ENCODE measurements around the gene RAB7B. TPM values are rescaled to one million over a fixed set of nuclear protein-coding genes. Genes with fewer than 3 reads are reported as not detected.

The RAB7B gene
- total RNA-seq, 1 donor from 2014 or later, result 1.6 TPM

- no peak for ATAC-seq
- intact Hi-C loops (cut with micrococcal nuclease), result no loop called here
Measured at GRCh38 chr1:205936846-205937586, 66.2 kb downstream of the RAB7B start.

GRCh38 chr1:205936311-205936710 is 66.9 kb downstream of the RAB7B start:
- DNase-seq (no peak), ATAC-seq (no peak)
- intact Hi-C loops (cut with micrococcal nuclease), result no loop called here

More at GRCh38 chr1:205936846-205937586, 66.2 kb downstream of the RAB7B start:
- no peak for DNase-seq

GRCh38 chr1:205935869-205936268 is 67.3 kb downstream of the RAB7B start:
- no peak for DNase-seq
- no peak for ATAC-seq
- intact Hi-C loops (cut with micrococcal nuclease), result no loop called here

GRCh38 chr1:205934788-205935187 is 68.4 kb downstream of the RAB7B start:
- no peak for DNase-seq
- intact Hi-C loops (cut with micrococcal nuclease), result no loop called here
- ATAC-seq, result no peak

- DNase-seq (no peak), ATAC-seq (no peak)
- intact Hi-C loops (cut with micrococcal nuclease), result no loop called here
Measured at GRCh38 chr1:205933671-205934618, 69.2 kb downstream of the RAB7B start.

- no peak for DNase-seq
- intact Hi-C loops (cut with micrococcal nuclease), result no loop called here
- no peak for ATAC-seq
Measured at GRCh38 chr1:205932776-205933175, 70.4 kb downstream of the RAB7B start.

GRCh38 chr1:205930799-205931281 is 72.4 kb downstream of the RAB7B start:
- DNase-seq, result no peak
- intact Hi-C loops (cut with micrococcal nuclease), result no loop called here
- ATAC-seq, result peak; percentile 28

GRCh38 chr1:205930195-205930577 is 73.0 kb downstream of the RAB7B start:
- intact Hi-C loops (cut with micrococcal nuclease), result no loop called here
- DNase-seq, result no peak
- no peak for ATAC-seq

- DNase-seq (no peak), ATAC-seq (no peak)
- intact Hi-C loops (cut with micrococcal nuclease), result loop anchor here (10.0 kb wide), 1 partner anchor 645 kb away; no protein-coding TSS in a partner anchor
Measured at GRCh38 chr1:205929496-205930194, 73.5 kb downstream of the RAB7B start.

GRCh38 chr1:205928317-205928716 is 74.9 kb downstream of the RAB7B start:
- DNase-seq (no peak), ATAC-seq (no peak)
- intact Hi-C loops (cut with micrococcal nuclease), result loop anchor here (10.0 kb wide), 1 partner anchor 646 kb away; no protein-coding TSS in a partner anchor

- ATAC-seq (no peak), DNase-seq (no peak)
- intact Hi-C loops (cut with micrococcal nuclease), result loop anchor here (10.0 kb wide), 1 partner anchor 647 kb away; no protein-coding TSS in a partner anchor
Measured at GRCh38 chr1:205927676-205928075, 75.5 kb downstream of the RAB7B start.

GRCh38 chr1:205927247-205927646 is 75.9 kb downstream of the RAB7B start:
- DNase-seq (no peak), ATAC-seq (no peak)
- intact Hi-C loops (cut with micrococcal nuclease), result loop anchor here (10.0 kb wide), 1 partner anchor 648 kb away; no protein-coding TSS in a partner anchor

Other genes starting within 250 kb of the RAB7B start
- gene RAB29, start 227.9 kb downstream of the RAB7B start, total RNA-seq, result 14.5 TPM
- 511 TPM for gene SLC41A1, start 190.2 kb downstream of the RAB7B start, total RNA-seq
- 1.6 TPM for gene PM20D1, start 153.3 kb downstream of the RAB7B start, total RNA-seq
- 34.0 TPM for gene SLC26A9, start 59.9 kb downstream of the RAB7B start, total RNA-seq
- gene CTSE, start 20.5 kb upstream of the RAB7B start, total RNA-seq, result 0.15 TPM
- gene RHEX, start 49.8 kb upstream of the RAB7B start, total RNA-seq, result 1.0 TPM
- gene AVPR1B, start 114.0 kb upstream of the RAB7B start, total RNA-seq, result not detected
- 1.5 TPM for gene FAM72A, start 199.4 kb upstream of the RAB7B start, total RNA-seq
- 19.6 TPM for gene SRGAP2, start 200.1 kb upstream of the RAB7B start, total RNA-seq